Astrocyte of the cerebellum (primary cell): Measurements from ENCODE around the gene LHFPL3.

Source experiments
- DNase-seq: peaks from one replicate; pipeline ENCODE4 v3.0.0-alpha.2; 2011; ENCODE audit warnings: low read depth
- H3K4me3 ChIP-seq: 2 replicates; pipeline ENCODE4 v1.5.1; 2011; ENCODE audit warnings: mild to moderate bottlenecking, low read depth, low read length, moderate library complexity
- in situ Hi-C: cut with HindIII; loops from 2 replicates; pipeline ENCODE4 v1.10.0; 2017; ENCODE audit warnings: low sequenced_read_pairs
- TF ChIP-seq, protein P1 (sequence below): IDR thresholded peaks from 2 replicates; pipeline ENCODE4 v1.5.1; 2012; ENCODE audit warnings: low read length, low read depth, moderate library complexity, mild to moderate bottlenecking; ENCODE audit errors: missing control alignments

The LHFPL3 gene

DNA sequence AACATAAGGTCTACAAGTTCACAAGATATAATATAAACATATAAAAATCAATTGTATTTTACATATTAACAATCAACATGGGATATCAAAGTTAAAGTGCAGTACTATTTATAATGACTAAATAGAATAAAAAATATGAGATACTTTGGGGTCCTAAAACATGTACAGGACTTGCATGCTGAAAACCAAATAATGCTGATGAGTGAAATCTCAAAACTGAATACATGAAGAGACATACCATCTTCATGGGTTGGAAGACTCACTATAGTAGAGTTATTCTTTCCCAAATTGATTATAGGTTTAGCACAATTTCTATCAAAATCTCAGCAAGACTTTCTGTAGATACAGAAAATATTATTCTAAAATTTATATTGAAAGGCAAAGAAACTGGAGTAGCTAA is 181.5 kb downstream of the LHFPL3 start:
- TF ChIP-seq, protein P1, sequence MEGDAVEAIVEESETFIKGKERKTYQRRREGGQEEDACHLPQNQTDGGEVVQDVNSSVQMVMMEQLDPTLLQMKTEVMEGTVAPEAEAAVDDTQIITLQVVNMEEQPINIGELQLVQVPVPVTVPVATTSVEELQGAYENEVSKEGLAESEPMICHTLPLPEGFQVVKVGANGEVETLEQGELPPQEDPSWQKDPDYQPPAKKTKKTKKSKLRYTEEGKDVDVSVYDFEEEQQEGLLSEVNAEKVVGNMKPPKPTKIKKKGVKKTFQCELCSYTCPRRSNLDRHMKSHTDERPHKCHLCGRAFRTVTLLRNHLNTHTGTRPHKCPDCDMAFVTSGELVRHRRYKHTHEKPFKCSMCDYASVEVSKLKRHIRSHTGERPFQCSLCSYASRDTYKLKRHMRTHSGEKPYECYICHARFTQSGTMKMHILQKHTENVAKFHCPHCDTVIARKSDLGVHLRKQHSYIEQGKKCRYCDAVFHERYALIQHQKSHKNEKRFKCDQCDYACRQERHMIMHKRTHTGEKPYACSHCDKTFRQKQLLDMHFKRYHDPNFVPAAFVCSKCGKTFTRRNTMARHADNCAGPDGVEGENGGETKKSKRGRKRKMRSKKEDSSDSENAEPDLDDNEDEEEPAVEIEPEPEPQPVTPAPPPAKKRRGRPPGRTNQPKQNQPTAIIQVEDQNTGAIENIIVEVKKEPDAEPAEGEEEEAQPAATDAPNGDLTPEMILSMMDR: no peak
- DNase-seq: no peak
- in situ Hi-C loops: no loop called here
- no peak overlapping the region for H3K4me3 ChIP-seq

DNA sequence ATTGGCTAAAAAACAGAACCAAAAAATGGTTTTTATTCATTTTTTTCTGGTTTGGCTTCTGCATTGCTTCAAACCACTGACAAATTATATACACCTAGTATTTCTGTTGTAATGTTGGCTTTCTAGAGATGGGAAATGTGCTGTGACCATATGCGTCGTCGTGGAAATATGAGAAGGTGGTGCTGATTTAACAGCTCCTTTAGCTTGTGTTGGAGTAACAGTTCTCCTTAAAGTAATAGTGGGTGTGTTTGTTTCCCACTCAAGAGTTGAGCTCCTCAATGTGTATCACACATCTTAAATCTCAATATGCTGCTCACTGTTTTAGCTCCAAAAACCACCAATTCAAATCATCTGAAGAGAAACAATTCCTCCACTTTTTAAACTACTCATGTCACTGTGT is 196.4 kb downstream of the LHFPL3 start:
- TF ChIP-seq, protein P1: no peak
- no peak for DNase-seq
- in situ Hi-C loops: no loop called here
- no peak overlapping the region for H3K4me3 ChIP-seq

- no peak overlapping the region for H3K4me3 ChIP-seq
- TF ChIP-seq, protein P1: no peak
- no peak for DNase-seq
- in situ Hi-C loops: no loop called here
These were observed 199.7 kb downstream of the LHFPL3 start for GRCh38 chr7:104528142-104528541.

DNA sequence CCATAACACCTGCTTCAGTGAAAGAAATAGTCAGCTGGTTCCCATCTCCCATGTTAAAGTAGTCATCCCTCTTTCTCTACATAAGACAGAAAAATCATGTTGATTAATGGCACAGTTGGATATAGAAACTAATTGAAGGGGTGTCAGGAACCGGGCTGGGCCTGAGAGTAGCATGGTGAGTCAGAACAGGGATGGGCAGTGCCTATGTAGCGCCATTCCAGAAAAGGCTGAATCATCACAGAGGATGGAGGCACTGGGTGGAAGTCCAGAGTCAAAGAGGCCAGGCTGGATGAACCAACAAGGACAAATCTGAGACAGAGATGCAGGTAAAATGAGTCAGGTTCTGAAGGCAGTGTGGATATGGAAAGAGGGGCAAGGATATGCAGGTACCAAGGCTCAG is 201.2 kb downstream of the LHFPL3 start:
- in situ Hi-C loops: no loop called here
- TF ChIP-seq, protein P1: no peak
- H3K4me3 ChIP-seq: no peak overlapping the region
- no peak for DNase-seq

GRCh38 chr7:104530251-104530650 is 201.8 kb downstream of the LHFPL3 start:
- TF ChIP-seq, protein P1: no peak
- H3K4me3 ChIP-seq: no peak overlapping the region
- in situ Hi-C loops: no loop called here
- no peak for DNase-seq

GRCh38 chr7:104534149-104534548 is 205.7 kb downstream of the LHFPL3 start:
- no peak for DNase-seq
- in situ Hi-C loops: no loop called here
- H3K4me3 ChIP-seq: no peak overlapping the region
- TF ChIP-seq, protein P1: no peak

DNA sequence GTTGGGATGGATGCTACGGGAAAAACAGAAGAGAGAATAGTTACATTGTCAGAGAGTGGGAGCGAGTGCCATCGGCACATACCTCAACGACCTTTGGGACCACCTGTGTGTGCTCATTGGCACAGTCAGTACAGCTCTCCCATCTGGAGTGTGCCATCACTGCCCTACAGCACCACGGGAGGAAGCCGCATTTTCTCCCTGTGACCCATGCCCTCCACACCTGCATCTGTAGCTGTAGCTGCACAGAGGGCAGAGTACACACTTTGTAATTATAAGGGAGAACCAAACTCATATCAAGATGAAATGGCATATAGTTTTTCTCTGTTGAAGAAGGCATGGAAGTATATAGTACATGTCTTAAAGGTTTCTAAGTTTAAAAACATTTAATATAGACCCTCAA is 207.4 kb downstream of the LHFPL3 start:
- no peak overlapping the region for H3K4me3 ChIP-seq
- TF ChIP-seq, protein P1: no peak
- no peak for DNase-seq
- in situ Hi-C loops: no loop called here
